ENCODE data around the gene GAGE10. TPM values are rescaled to one million over a fixed set of nuclear protein-coding genes. Genes with fewer than 3 reads are reported as not detected.

GAGE10 gene
- total and polyA plus RNA-seq, 2 of the 8 experiments (the other 6 are each of a cell fraction or from before 2014, with no cell fraction given) = not detected

DNA sequence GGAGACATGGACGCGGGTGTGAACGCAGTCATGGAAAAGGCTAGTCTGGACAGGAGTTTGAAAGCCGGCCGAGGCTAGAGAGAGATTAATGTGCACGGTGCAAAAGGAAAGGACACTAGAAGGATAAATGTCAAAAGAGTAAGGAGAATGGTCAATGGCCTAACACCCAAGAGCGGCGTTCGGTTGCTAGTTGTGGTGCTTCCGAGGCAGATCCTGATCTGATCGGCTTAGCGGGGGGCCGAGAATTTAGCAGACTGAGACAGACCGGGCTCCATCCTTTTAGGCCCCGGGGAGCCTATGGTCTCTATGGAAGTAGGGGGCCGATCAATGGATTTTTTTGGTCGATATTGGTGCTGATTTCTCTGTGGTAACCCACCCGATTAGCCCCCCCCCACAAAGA, 6.9 kb downstream of the GAGE10 start:
- FAIRE-seq (no peak), DNase-seq (ENCODE audit: low read depth in 1 of 2, low spot score in 2 of 2) (no peak)
- no peak overlapping the region for H2BK120ac ChIP-seq (replicated peaks; ENCODE audit: low read depth, low read length)
- H3K4me3 ChIP-seq (ENCODE audit: extremely low read depth in 1 of 4, insufficient read depth in 2 of 4, low read depth in 3 of 4, low read length in 4 of 4) = peak overlapping the region in 2 of 4 experiments; percentile 3 to 52; a peak in 2 of 8 replicates
- H4K20me1 ChIP-seq (replicated peaks in 1 of 2; ENCODE audit: control insufficient read depth in 1 of 2, insufficient read depth in 2 of 2, low read length in 2 of 2) = no peaks in the 10 kb centered on the region
- H3K23ac ChIP-seq (ENCODE audit: insufficient read length) = no peak overlapping the region
- TF ChIP-seq RXRA (IDR thresholded peaks at IDR 0.05; ENCODE audit: insufficient read depth, low read depth, low read length) (no peak), POLR2A (IDR thresholded peaks at IDR 0.05; ENCODE audit: control extremely low read depth in 1 of 2, low read depth in 2 of 2, low read length in 2 of 2) (no peak), SUZ12 (IDR thresholded peaks at IDR 0.05; ENCODE audit: low read length) (no peak), SP2 (IDR thresholded peaks at IDR 0.05; ENCODE audit: low read length) (no peak), CREB1 (IDR thresholded peaks at IDR 0.05) (no peak), HDAC6 (IDR thresholded peaks at IDR 0.05; ENCODE audit: low read depth, low read length) (no peak), POU5F1 (IDR thresholded peaks at IDR 0.05; ENCODE audit: low read depth, low read length) (no peak), RFX5 (IDR thresholded peaks at IDR 0.05; ENCODE audit: borderline replicate concordance, low read depth, low read length) (no peak), GABPA (IDR thresholded peaks at IDR 0.05; ENCODE audit: borderline replicate concordance, insufficient read depth, low read length) (no peak)
- no peak overlapping the region for H2BK5ac ChIP-seq (ENCODE audit: low read depth, low read length)
- H4K8ac ChIP-seq (ENCODE audit: extremely low read depth, insufficient read depth, low read length) = no peak overlapping the region
- no peak overlapping the region for H2BK15ac ChIP-seq (ENCODE audit: low read length)
- H3K4ac ChIP-seq (replicated peaks; ENCODE audit: insufficient read length, low read depth, low read length) = no peak overlapping the region
- no peaks in the 10 kb centered on the region for H3K79me1 ChIP-seq (ENCODE audit: low read depth, low read length)
- H3K9me3 ChIP-seq (ENCODE audit: insufficient read depth in 2 of 2, low read depth in 1 of 2, low read length in 1 of 2) = no peaks in the 10 kb centered on the region
- no peak overlapping the region for H4K5ac ChIP-seq (ENCODE audit: insufficient read length, low read depth, low read length)
- H3K27me3 ChIP-seq (replicated peaks in 1 of 4; ENCODE audit: control insufficient read depth in 3 of 4, extremely low read depth in 1 of 4, insufficient read depth in 3 of 4, low read length in 3 of 4) = no peaks in the 10 kb centered on the region
- H3K18ac ChIP-seq (ENCODE audit: extremely low read depth, low read length) = no peak overlapping the region; the same call in 1 of the 2 replicates
- H3K23me2 ChIP-seq (ENCODE audit: low read depth, low read length) = no peaks in the 10 kb centered on the region; the same call in 1 of the 2 replicates
- no peak overlapping the region for H3K56ac ChIP-seq (replicated peaks; ENCODE audit: insufficient read length, low read depth, low read length)
- H3K79me2 ChIP-seq (ENCODE audit: control insufficient read depth in 1 of 2, insufficient read depth in 2 of 2, low read length in 2 of 2) = no peaks in the 10 kb centered on the region
- peak overlapping the region; percentile 51 to 80 for H3K4me2 ChIP-seq (ENCODE audit: insufficient read depth in 1 of 2, low read depth in 2 of 2, low read length in 2 of 2)
- H2AFZ ChIP-seq (ENCODE audit: low read length) = no peak overlapping the region
- no peak overlapping the region for H2BK20ac ChIP-seq (ENCODE audit: low read length)
- H3K27ac ChIP-seq (ENCODE audit: low read depth, low read length) = peak overlapping the region; percentile 52; the same call in 1 of the 2 replicates
- H4K91ac ChIP-seq (replicated peaks; ENCODE audit: insufficient read length, low read length) = no peak overlapping the region
- peaks cover 4 to 22% (median 13%) of the 10 kb centered on the region in 4 experiments for H3K4me1 ChIP-seq (replicated peaks in 1 of 4; ENCODE audit: control insufficient read depth in 3 of 4, insufficient read depth in 4 of 4, low read length in 3 of 4)
- no peaks in the 10 kb centered on the region for H3K36me3 ChIP-seq (ENCODE audit: control insufficient read depth in 2 of 4, insufficient read depth in 4 of 4, low read length in 3 of 4)
- 23% methylated on average over 13 of the region's 18 CpGs; no CpG with 5 or more reads in 1 of the 2 experiments for WGBS, 2 experiments (ENCODE audit: extremely low coverage in 1 of 2, insufficient coverage in 1 of 2, insufficient read length in 1 of 2, insufficient replicate concordance in 2 of 2, low coverage in 1 of 2, low lambda C conversion rate in 2 of 2, missing lambda C conversion rate in 1 of 2)
- H2BK12ac ChIP-seq (ENCODE audit: low read depth, low read length) = no peak overlapping the region
- ChIA-PET CTCF (ENCODE audit: partially characterized antibody) (interaction anchor here (1.4 kb wide), 1 partner anchor 19 kb away, joined by 5 read pairs; no protein-coding TSS in a partner anchor), POLR2A (ENCODE audit: partially characterized antibody) (interaction anchor here (2.0 kb wide), 1 partner anchor 41 kb away, joined by 5 read pairs; no protein-coding TSS in a partner anchor)
- no peak overlapping the region for H2AK5ac ChIP-seq (ENCODE audit: low read depth, low read length)
- no peak overlapping the region for H3K14ac ChIP-seq (ENCODE audit: insufficient read length)
- H3K9ac ChIP-seq (replicated peaks in 1 of 4; ENCODE audit: extremely low read depth in 1 of 4, low read depth in 3 of 4, low read length in 3 of 4) = no peak overlapping the region

Measured in H1 (cell line).